A549 (cell line): ENCODE results near the gene TAS1R3. TPM values are rescaled to one million over a fixed set of nuclear protein-coding genes. Genes with fewer than 3 reads are reported as not detected.

Experiments used
- ATAC-seq, 2 experiments: fragments of 200-7000 bp in 1 of 2; fragments of >200 bp in 1 of 2; cut with Nextera tagmentation in 1 of 2; cut with Tn5 transposase in 1 of 2; 3 replicates each; pipeline versions ENCODE4 v1.8.0 to v1.9.1; 2018 to 2020; ENCODE audit warnings: mild to moderate bottlenecking in 1 of 2, moderate library complexity in 1 of 2
- CTCF ChIA-PET: fragments of 300-600 bp; sonication (Branson Sonifier 250); formaldehyde crosslinking; extraction: SDS; loops from one replicate; lab custom pipeline; 2021; ENCODE audit warnings: antibody characterized with exemption, inconsistent platforms; lab: Yijun Ruan, JAX
- POLR2A ChIA-PET: fragments of 350-600 bp; formaldehyde crosslinking; extraction: SDS; loops from one replicate; lab custom pipeline; 2021; ENCODE audit warnings: antibody characterized with exemption, inconsistent platforms; lab: Yijun Ruan, JAX
- DNase-seq, 2 experiments: peaks; one replicate each; pipeline versions ENCODE4 v3.0.0 to v3.0.0-alpha.2; 2011 to 2016; ENCODE audit warnings: low read depth in 1 of 2, low spot score in 1 of 2
- FAIRE-seq: peaks from 2 replicates; lab custom pipeline; 2011; peaks lifted over from hg19 to GRCh38; lab: Jason Lieb, UNC
- H3K27ac ChIP-seq, 2 experiments: fragments of >200 bp; sonication (Bioruptor Twin); formaldehyde crosslinking; 3 replicates each; pipeline ENCODE4 v1.5.1; 2016 to 2017
- H3K4me1 ChIP-seq: fragments of >200 bp; sonication (Bioruptor Twin); formaldehyde crosslinking; 3 replicates; pipeline ENCODE4 v1.6.1; 2016
- H3K4me2 ChIP-seq: fragments of >200 bp; sonication (Bioruptor Twin); formaldehyde crosslinking; 3 replicates; pipeline ENCODE4 v1.6.1; 2016
- H3K4me3 ChIP-seq: fragments of >200 bp; sonication (Bioruptor Twin); formaldehyde crosslinking; 3 replicates; pipeline ENCODE4 v1.5.1; 2016
- H3K9me3 ChIP-seq: fragments of >200 bp; sonication (Bioruptor Twin); formaldehyde crosslinking; 3 replicates; pipeline ENCODE4 v1.6.1; 2016
- BHLHE40 ChIP-seq: IDR thresholded peaks from 2 replicates; pipeline ENCODE4 v1.6.1; 2012; ENCODE audit warnings: low read depth, low read length, inconsistent platforms
- CBX2 ChIP-seq: fragments of 200-600 bp; sonication (generic); IDR thresholded peaks from 2 replicates; pipeline ENCODE4 v1.6.1; 2016; ENCODE audit warnings: low read depth, mild to moderate bottlenecking, borderline replicate concordance
- CBX8 ChIP-seq: fragments of 200-600 bp; sonication (generic); IDR thresholded peaks from 2 replicates; pipeline ENCODE4 v1.6.1; 2016
- CTCF ChIP-seq: fragments of >200 bp; sonication (Bioruptor Twin); formaldehyde crosslinking; IDR thresholded peaks from 3 replicates; pipeline ENCODE4 v1.5.1; 2016
- ESRRA ChIP-seq: fragments of 150-350 bp; IDR thresholded peaks from 2 replicates; pipeline ENCODE4 v1.6.1; 2014; ENCODE audit warnings: mild to moderate bottlenecking, low read length, borderline replicate concordance
- FOSL2 ChIP-seq, 2 experiments: fragments of 450-650 bp in 1 of 2; fragments of >200 bp in 1 of 2; sonication (Bioruptor Twin) in 1 of 2; formaldehyde crosslinking; IDR thresholded peaks; 2 replicates each; pipeline versions ENCODE4 v1.5.0 to v1.6.1; 2016 to 2020; ENCODE audit warnings: mild to moderate bottlenecking in 1 of 2, moderate library complexity in 1 of 2
- FOXS1 ChIP-seq: fragments of 250-450 bp; sonication (Bioruptor Pico); IDR thresholded peaks from 2 replicates; pipeline ENCODE4 v1.5.0; 2020; ENCODE audit warnings: mild to moderate bottlenecking, moderate library complexity
- HDAC2 ChIP-seq: fragments of 200-600 bp; sonication (generic); IDR thresholded peaks from 2 replicates; pipeline ENCODE4 v1.6.1; 2016
- HEYL ChIP-seq: fragments of 250-450 bp; sonication (Bioruptor Pico); IDR thresholded peaks from 2 replicates; pipeline ENCODE4 v1.8.0; 2021; ENCODE audit warnings: mild to moderate bottlenecking, moderate library complexity
- HOXB13 ChIP-seq: fragments of 250-450 bp; sonication (Bioruptor Pico); IDR thresholded peaks from 2 replicates; pipeline ENCODE4 v1.5.0; 2020; ENCODE audit warnings: low read depth, mild to moderate bottlenecking, moderate library complexity
- MAZ ChIP-seq: fragments of 150-350 bp; IDR thresholded peaks from 2 replicates; pipeline ENCODE4 v1.6.1; 2014; ENCODE audit warnings: antibody characterized with exemption, low read depth, low read length, borderline replicate concordance
- NFE2L2 ChIP-seq: fragments of 150-350 bp; conservative IDR thresholded peaks from 2 replicates; pipeline ENCODE4 v1.6.1; 2014; ENCODE audit warnings: low read length
- NPAS2 ChIP-seq: fragments of 250-450 bp; sonication (Bioruptor Pico); IDR thresholded peaks from 2 replicates; pipeline ENCODE4 v1.8.0; 2022; ENCODE audit warnings: mild to moderate bottlenecking, moderate library complexity, borderline replicate concordance
- PBX3 ChIP-seq: IDR thresholded peaks from 2 replicates; pipeline ENCODE4 v1.6.1; 2012
- RFX5 ChIP-seq: fragments of 450-650 bp; IDR thresholded peaks from 2 replicates; pipeline ENCODE4 v1.7.1; 2014; ENCODE audit warnings: antibody characterized with exemption, mild to moderate bottlenecking, moderate library complexity
- TFCP2L1 ChIP-seq: fragments of 250-450 bp; sonication (Bioruptor Pico); IDR thresholded peaks from 2 replicates; pipeline ENCODE4 v1.5.0; 2021; ENCODE audit warnings: mild to moderate bottlenecking
- ZFP36 ChIP-seq: fragments of 450-650 bp; IDR thresholded peaks from 2 replicates; pipeline ENCODE4 v1.6.1; 2014; ENCODE audit warnings: borderline replicate concordance; ENCODE audit not compliant: partially characterized antibody
- ZNF302 ChIP-seq: fragments of 250-450 bp; sonication (Bioruptor Pico); IDR thresholded peaks from 2 replicates; pipeline ENCODE4 v1.9.0; 2021; ENCODE audit warnings: inconsistent platforms, mild to moderate bottlenecking, moderate library complexity
- WGBS: methylation state at CpG from one replicate; pipeline ENCODE4 v1.1.6; 2017; ENCODE audit errors: missing lambda C conversion rate; 5-methylcytosine and 5-hydroxymethylcytosine counted together
- polyA plus RNA-seq, 4 experiments: library from polyadenylated mRNA; depleted of rRNA in 3 of 4; stranded (reverse); fragments of >200 nt; fragmentation: RNase III in 1 of 4; extraction: RNeasy Plus Mini Kit Qiagen cat#74134 plus additional on column Dnase treatment in 1 of 4; gene quantifications; 2 replicates in 3 of 4; 3 replicates in 1 of 4; pipeline ENCODE4 v1.2.3, GENCODE V29; 2011 to 2017
- TF ChIP-seq, protein P1 (sequence below): fragments of >200 bp; sonication (Bioruptor Twin); formaldehyde crosslinking; IDR thresholded peaks from 3 replicates; pipeline ENCODE4 v1.6.1; 2016

The TAS1R3 gene
- polyA plus RNA-seq, 2 of the 4 experiments (the other 2 are of a cell fraction) = 0.05 to 0.15 TPM

DNA sequence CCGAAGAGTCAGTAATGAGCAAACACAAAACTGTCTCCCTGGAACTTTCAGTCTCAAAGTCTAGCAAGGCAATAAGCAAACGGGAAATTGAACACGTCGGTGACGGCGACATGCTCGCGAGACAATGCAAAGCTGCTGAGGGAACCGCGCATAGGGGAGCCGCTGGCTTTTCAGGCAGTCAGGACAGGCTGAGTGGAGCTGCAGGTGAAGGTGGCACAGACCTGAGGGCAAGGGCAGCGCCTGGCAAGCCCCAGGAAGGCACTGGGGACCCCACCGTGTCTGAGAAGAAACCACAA, 11.5 kb upstream of the TAS1R3 start (continued):
- TF ChIP-seq HEYL (CRISPR knock-in tag) = no peak

- no peak for ATAC-seq
- ChIA-PET CTCF (interaction anchor here (1.0 to 1.4 kb wide), 3 partner anchors 20 to 27 kb away, joined by 3 to 5 read pairs (median 5); no protein-coding TSS in a partner anchor), POLR2A (no interaction called here)
- no peak for DNase-seq
- no peak overlapping the region for H3K4me2 ChIP-seq
- H3K4me3 ChIP-seq = no peak overlapping the region
- no peaks in the 10 kb centered on the region for H3K9me3 ChIP-seq
- TF ChIP-seq BHLHE40 = no peak
- TF ChIP-seq ZNF302 (CRISPR knock-in tag) = no peak
- no peak for TF ChIP-seq PBX3
- TF ChIP-seq ZFP36 = no peak
- 72% methylated on average over 11 of the region's 23 CpGs for WGBS
- peaks cover 26% of the 10 kb centered on the region for H3K4me1 ChIP-seq
- no peak overlapping the region for H3K27ac ChIP-seq
- no peak for FAIRE-seq
Measured at GRCh38 chr1:1320666-1321448, 10.2 kb upstream of the TAS1R3 start.

DNA sequence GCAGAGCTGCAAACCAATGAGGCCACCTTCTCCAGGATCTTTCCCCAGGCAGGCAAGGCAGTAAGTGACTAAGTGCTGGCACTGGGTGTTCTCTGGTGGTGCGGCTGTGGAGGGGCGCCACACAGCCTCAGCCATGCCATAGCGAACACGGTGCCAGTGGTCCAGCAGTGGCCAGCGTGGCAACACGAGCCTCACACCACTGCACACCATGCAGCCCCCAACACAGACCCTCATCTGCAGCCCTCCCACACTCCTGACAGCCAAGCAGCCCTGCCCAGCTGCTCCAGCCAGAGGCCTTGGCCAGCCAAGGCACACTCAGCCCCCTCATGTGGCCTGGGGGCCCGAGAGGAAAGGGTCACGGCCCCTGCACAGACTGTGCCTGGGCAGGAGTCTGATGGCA, 9.6 kb upstream of the TAS1R3 start:
- FAIRE-seq (no peak), DNase-seq (no peak), ATAC-seq (no peak)
- Histone ChIP-seq H3K4me1 (peaks cover 27% of the 10 kb centered on the region), H3K4me2 (no peak overlapping the region), H3K27ac (no peak overlapping the region), H3K9me3 (no peaks in the 10 kb centered on the region), H3K4me3 (no peak overlapping the region)
- POLR2A ChIA-PET = no interaction called here
- CTCF ChIA-PET = interaction anchor here (1.4 kb wide), 1 partner anchor 27 kb away, joined by 5 read pairs; no protein-coding TSS in a partner anchor
- TF ChIP-seq MAZ (no peak), HDAC2 (no peak), TFCP2L1 (no peak), FOSL2 (IDR thresholded peaks at IDR 0.05) (no peak), FOSL2 (CRISPR knock-in tag; IDR thresholded peaks at IDR 0.05) (no peak), ESRRA (no peak), CBX8 (no peak), FOXS1 (CRISPR knock-in tag) (no peak), PBX3 (no peak)
- WGBS = 92% methylated on average over 4 of the region's 8 CpGs

- Histone ChIP-seq H3K4me3 (no peak overlapping the region), H3K4me1 (peaks cover 25% of the 10 kb centered on the region), H3K4me2 (no peak overlapping the region), H3K27ac (no peak overlapping the region), H3K9me3 (no peaks in the 10 kb centered on the region)
- 93% methylated on average over 2 of the region's 14 CpGs for WGBS
- no peak for FAIRE-seq
- ChIA-PET CTCF (no interaction called here), POLR2A (no interaction called here)
- no peak for ATAC-seq
- TF ChIP-seq RFX5 (no peak), FOSL2 (IDR thresholded peaks at IDR 0.05) (no peak), FOSL2 (CRISPR knock-in tag; IDR thresholded peaks at IDR 0.05) (no peak), CBX2 (no peak), CTCF (no peak), HOXB13 (no peak), FOXS1 (CRISPR knock-in tag) (no peak), NFE2L2 (no peak), NPAS2 (CRISPR knock-in tag) (no peak)
- TF ChIP-seq, protein P1, sequence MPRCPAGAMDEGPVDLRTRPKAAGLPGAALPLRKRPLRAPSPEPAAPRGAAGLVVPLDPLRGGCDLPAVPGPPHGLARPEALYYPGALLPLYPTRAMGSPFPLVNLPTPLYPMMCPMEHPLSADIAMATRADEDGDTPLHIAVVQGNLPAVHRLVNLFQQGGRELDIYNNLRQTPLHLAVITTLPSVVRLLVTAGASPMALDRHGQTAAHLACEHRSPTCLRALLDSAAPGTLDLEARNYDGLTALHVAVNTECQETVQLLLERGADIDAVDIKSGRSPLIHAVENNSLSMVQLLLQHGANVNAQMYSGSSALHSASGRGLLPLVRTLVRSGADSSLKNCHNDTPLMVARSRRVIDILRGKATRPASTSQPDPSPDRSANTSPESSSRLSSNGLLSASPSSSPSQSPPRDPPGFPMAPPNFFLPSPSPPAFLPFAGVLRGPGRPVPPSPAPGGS = no peak
- no peak for DNase-seq
Measured at GRCh38 chr1:1322418-1322817, 8.7 kb upstream of the TAS1R3 start.
